Keratinocyte (primary cell): ENCODE measurements around the gene PRR5.

Experiments
- CTCF ChIP-seq, 3 experiments: IDR thresholded peaks in 1 of 3; conservative IDR thresholded peaks in 1 of 3; optimal IDR thresholded peaks in 1 of 3; 2 replicates in 2 of 3; 3 replicates in 1 of 3; pipeline versions ENCODE3 to v1.5.1; 2011; ENCODE audit warnings: low read length in 3 of 3, mild to moderate bottlenecking in 3 of 3, moderate library complexity in 2 of 3, control low read depth in 1 of 3, inconsistent platforms in 1 of 3; ENCODE audit not compliant: insufficient read depth in 2 of 3; ENCODE audit errors: extremely low read depth in 1 of 3
- EZH2 ChIP-seq: IDR thresholded peaks from one replicate; pipeline ENCODE4 v1.6.1; 2012; ENCODE audit warnings: inconsistent platforms, mild to moderate bottlenecking, low read length, moderate library complexity

DNA sequence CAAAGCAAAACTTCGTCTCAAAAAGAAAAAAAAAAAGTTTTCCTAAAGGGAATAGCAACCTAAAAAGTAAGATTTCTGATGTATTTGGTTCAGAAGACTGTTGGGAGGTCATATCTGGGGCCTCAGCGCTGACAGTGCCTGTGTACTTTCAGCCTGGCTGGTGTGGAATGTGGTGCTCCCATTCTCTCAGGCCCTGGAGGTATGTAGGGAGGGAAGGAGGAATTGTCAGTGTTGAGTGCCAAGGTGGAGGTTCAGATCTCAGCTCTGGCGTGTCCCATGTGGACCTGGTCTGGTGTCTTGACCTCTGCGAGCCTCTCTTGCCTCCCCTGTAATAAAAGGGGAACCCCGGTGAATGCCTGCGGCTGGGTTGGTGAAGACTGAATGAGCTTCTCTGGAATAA, 22.4 kb downstream of the PRR5 start:
- TF ChIP-seq CTCF (optimal IDR thresholded peaks at IDR 0.05 in 1 of 3, IDR thresholded peaks at IDR 0.05 in 1 of 3, conservative IDR thresholded peaks at IDR 0.05 in 1 of 3; ENCODE audit: extremely low read depth in 1 of 3, insufficient read depth in 2 of 3, low read length in 3 of 3) (no peak), EZH2 (no peak)
